ENCODE results near the gene GSTM1. TPM values are rescaled to one million over a fixed set of nuclear protein-coding genes. Genes with fewer than 3 reads are reported as not detected.
A peak's percentile ranks its signal among the peaks of the same experiment; 100 is the strongest.

GSTM1 gene
- total and polyA plus RNA-seq, 2 of the 8 experiments (the other 6 are each of a cell fraction or from before 2014, with no cell fraction given) = 16.7 to 42.5 TPM

GRCh38 chr1:109718495-109718894 is 30.9 kb downstream of the GSTM1 start:
- Histone ChIP-seq H3K23me2 (ENCODE audit: low read depth, low read length) (no peaks in the 10 kb centered on the region), H3K56ac (replicated peaks; ENCODE audit: insufficient read length, low read depth, low read length) (no peak overlapping the region), H3K9me3 (ENCODE audit: insufficient read depth in 2 of 2, low read depth in 1 of 2, low read length in 1 of 2) (no peaks in the 10 kb centered on the region), H3K36me3 (ENCODE audit: control insufficient read depth in 2 of 4, insufficient read depth in 4 of 4, low read length in 3 of 4) (no peaks in the 10 kb centered on the region), H3K23ac (ENCODE audit: insufficient read length) (no peak overlapping the region), H4K5ac (ENCODE audit: insufficient read length, low read depth, low read length) (no peak overlapping the region), H4K20me1 (replicated peaks in 1 of 2; ENCODE audit: control insufficient read depth in 1 of 2, insufficient read depth in 2 of 2, low read length in 2 of 2) (no peaks in the 10 kb centered on the region), H2BK120ac (replicated peaks; ENCODE audit: low read depth, low read length) (no peak overlapping the region), H3K4me1 (replicated peaks in 1 of 4; ENCODE audit: control insufficient read depth in 3 of 4, insufficient read depth in 4 of 4, low read length in 3 of 4) (no peaks in the 10 kb centered on the region), H2BK12ac (ENCODE audit: low read depth, low read length) (no peak overlapping the region), H3K9ac (replicated peaks in 1 of 4; ENCODE audit: extremely low read depth in 1 of 4, low read depth in 3 of 4, low read length in 3 of 4) (no peak overlapping the region), H3K79me1 (ENCODE audit: low read depth, low read length) (no peaks in the 10 kb centered on the region), H3K27ac (ENCODE audit: low read depth, low read length) (no peak overlapping the region), H3K14ac (ENCODE audit: insufficient read length) (no peak overlapping the region), H3K79me2 (ENCODE audit: control insufficient read depth in 1 of 2, insufficient read depth in 2 of 2, low read length in 2 of 2) (no peaks in the 10 kb centered on the region), H3K4me2 (ENCODE audit: insufficient read depth in 1 of 2, low read depth in 2 of 2, low read length in 2 of 2) (no peak overlapping the region), H3K18ac (ENCODE audit: extremely low read depth, low read length) (no peak overlapping the region), H4K91ac (replicated peaks; ENCODE audit: insufficient read length, low read length) (no peak overlapping the region), H2BK20ac (ENCODE audit: low read length) (no peak overlapping the region), H3K4me3 (ENCODE audit: extremely low read depth in 1 of 4, insufficient read depth in 2 of 4, low read depth in 3 of 4, low read length in 4 of 4) (no peak overlapping the region), H2AFZ (ENCODE audit: low read length) (no peak overlapping the region), H2BK15ac (ENCODE audit: low read length) (no peak overlapping the region), H2AK5ac (ENCODE audit: low read depth, low read length) (no peak overlapping the region), H4K8ac (ENCODE audit: extremely low read depth, insufficient read depth, low read length) (no peak overlapping the region), H3K27me3 (replicated peaks in 1 of 4; ENCODE audit: control insufficient read depth in 3 of 4, extremely low read depth in 1 of 4, insufficient read depth in 3 of 4, low read length in 3 of 4) (no peaks in the 10 kb centered on the region), H2BK5ac (ENCODE audit: low read depth, low read length) (no peak overlapping the region), H3K4ac (replicated peaks; ENCODE audit: insufficient read length, low read depth, low read length) (no peak overlapping the region)
- 90% methylated on average over 2 of the region's 2 CpGs; no CpG with 5 or more reads in 1 of the 2 experiments for WGBS, 2 experiments (ENCODE audit: extremely low coverage in 1 of 2, insufficient coverage in 1 of 2, insufficient read length in 1 of 2, insufficient replicate concordance in 2 of 2, low coverage in 1 of 2, low lambda C conversion rate in 2 of 2, missing lambda C conversion rate in 1 of 2)
- POLR2A ChIA-PET (ENCODE audit: partially characterized antibody) = no interaction called here
- CTCF ChIA-PET (ENCODE audit: partially characterized antibody) = interaction anchor here (0.6 to 7.4 kb wide), 14 partner anchors 10 to 196 kb away, joined by 3 to 51 read pairs (median 4); partner anchors contain the start of gene GSTM1
- DNase-seq (ENCODE audit: low read depth in 1 of 2, low spot score in 2 of 2) = no peak
- FAIRE-seq = no peak
- TF ChIP-seq RAD21 (IDR thresholded peaks at IDR 0.05 in 1 of 2, conservative IDR thresholded peaks at IDR 0.05 in 1 of 2; ENCODE audit: low read depth in 2 of 2, low read length in 2 of 2) (peak; percentile 29 to 50), CHD2 (IDR thresholded peaks at IDR 0.05; ENCODE audit: low read length) (no peak)
- TF ChIP-seq, protein P1, sequence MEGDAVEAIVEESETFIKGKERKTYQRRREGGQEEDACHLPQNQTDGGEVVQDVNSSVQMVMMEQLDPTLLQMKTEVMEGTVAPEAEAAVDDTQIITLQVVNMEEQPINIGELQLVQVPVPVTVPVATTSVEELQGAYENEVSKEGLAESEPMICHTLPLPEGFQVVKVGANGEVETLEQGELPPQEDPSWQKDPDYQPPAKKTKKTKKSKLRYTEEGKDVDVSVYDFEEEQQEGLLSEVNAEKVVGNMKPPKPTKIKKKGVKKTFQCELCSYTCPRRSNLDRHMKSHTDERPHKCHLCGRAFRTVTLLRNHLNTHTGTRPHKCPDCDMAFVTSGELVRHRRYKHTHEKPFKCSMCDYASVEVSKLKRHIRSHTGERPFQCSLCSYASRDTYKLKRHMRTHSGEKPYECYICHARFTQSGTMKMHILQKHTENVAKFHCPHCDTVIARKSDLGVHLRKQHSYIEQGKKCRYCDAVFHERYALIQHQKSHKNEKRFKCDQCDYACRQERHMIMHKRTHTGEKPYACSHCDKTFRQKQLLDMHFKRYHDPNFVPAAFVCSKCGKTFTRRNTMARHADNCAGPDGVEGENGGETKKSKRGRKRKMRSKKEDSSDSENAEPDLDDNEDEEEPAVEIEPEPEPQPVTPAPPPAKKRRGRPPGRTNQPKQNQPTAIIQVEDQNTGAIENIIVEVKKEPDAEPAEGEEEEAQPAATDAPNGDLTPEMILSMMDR (IDR thresholded peaks at IDR 0.05; ENCODE audit: control extremely low read depth in 1 of 3, insufficient read depth in 1 of 3, low read depth in 1 of 3, low read length in 3 of 3) = peak in 1 of 3 experiments; percentile 10; a peak in 1 of 4 replicates
